Liver (tissue), 9 donors: Measurements from ENCODE around the gene CDC42EP1. TPM values are rescaled to one million over a fixed set of nuclear protein-coding genes. Genes with fewer than 3 reads are reported as not detected.

Experiments used
- DNase-seq: peaks from one replicate; pipeline ENCODE4 v3.0.0-alpha.2; 2017; ENCODE audit warnings: low spot score
- H3K27ac ChIP-seq, 2 donors: one replicate each; pipeline ENCODE4 v1.7.0; 2013; ENCODE audit warnings: inconsistent platforms in 2 of 2, low read length in 2 of 2, control low read depth in 1 of 2, low read depth in 1 of 2, mild to moderate bottlenecking in 1 of 2
- H3K27me3 ChIP-seq, 4 donors: one replicate each; pipeline versions ENCODE4 v1.6.1 to v1.7.0; 2013; ENCODE audit warnings: low read length in 3 of 4, inconsistent platforms in 1 of 4, mild to moderate bottlenecking in 1 of 4, moderate library complexity in 1 of 4; ENCODE audit not compliant: control insufficient read depth in 4 of 4, insufficient read depth in 4 of 4
- H3K36me3 ChIP-seq, 4 donors: one replicate each; pipeline versions ENCODE4 v1.6.1 to v1.7.0; 2013; ENCODE audit warnings: low read length in 3 of 4, mild to moderate bottlenecking in 3 of 4, low read depth in 1 of 4, moderate library complexity in 1 of 4; ENCODE audit not compliant: control insufficient read depth in 4 of 4, insufficient read depth in 3 of 4
- H3K4me1 ChIP-seq, 4 donors: one replicate each; pipeline versions ENCODE4 v1.6.1 to v1.7.0; 2013; ENCODE audit warnings: low read length in 3 of 4, mild to moderate bottlenecking in 3 of 4, moderate library complexity in 1 of 4; ENCODE audit not compliant: control insufficient read depth in 4 of 4, insufficient read depth in 4 of 4
- H3K4me3 ChIP-seq, 3 donors: one replicate each; pipeline versions ENCODE4 v1.6.1 to v1.7.0; 2013; ENCODE audit warnings: low read length in 3 of 3, control low read depth in 1 of 3, low read depth in 1 of 3, mild to moderate bottlenecking in 1 of 3
- H3K9ac ChIP-seq, 2 donors: one replicate each; pipeline ENCODE4 v1.7.0; 2013; ENCODE audit warnings: low read length in 2 of 2, mild to moderate bottlenecking in 2 of 2, moderate library complexity in 2 of 2, control low read depth in 1 of 2, low read depth in 1 of 2
- H3K9me3 ChIP-seq, 4 donors: one replicate each; pipeline versions ENCODE4 v1.6.1 to v1.7.0; 2013; ENCODE audit warnings: low read length in 3 of 4; ENCODE audit not compliant: control insufficient read depth in 4 of 4
- EGR1 ChIP-seq, 2 donors: IDR thresholded peaks; 2 replicates each; pipeline ENCODE4 v1.6.1; 2016 to 2018; ENCODE audit warnings: antibody characterized with exemption in 2 of 2, low read depth in 2 of 2
- FOXA2 ChIP-seq: IDR thresholded peaks from 2 replicates; pipeline ENCODE4 v1.6.1; 2016; ENCODE audit warnings: antibody characterized with exemption
- HNF4A ChIP-seq, 2 donors: conservative IDR thresholded peaks; 2 replicates each; pipeline ENCODE4 v1.6.1; 2016; ENCODE audit warnings: antibody characterized with exemption in 2 of 2, mild to moderate bottlenecking in 2 of 2
- HNF4G ChIP-seq: IDR thresholded peaks from 2 replicates; pipeline ENCODE4 v1.6.1; 2016; ENCODE audit warnings: antibody characterized with exemption
- NR2F2 ChIP-seq: IDR thresholded peaks from 2 replicates; pipeline ENCODE4 v1.6.1; 2016; ENCODE audit warnings: antibody characterized with exemption
- RAD21 ChIP-seq, 2 donors: IDR thresholded peaks; 2 replicates each; pipeline ENCODE4 v1.6.1; 2016; ENCODE audit warnings: antibody characterized with exemption in 2 of 2, mild to moderate bottlenecking in 2 of 2
- RXRA ChIP-seq, 2 donors: IDR thresholded peaks; 2 replicates each; pipeline ENCODE4 v1.6.1; 2017 to 2018; ENCODE audit warnings: antibody characterized with exemption in 2 of 2, mild to moderate bottlenecking in 1 of 2
- SP1 ChIP-seq: IDR thresholded peaks from 2 replicates; pipeline ENCODE4 v1.6.1; 2018; ENCODE audit warnings: antibody characterized with exemption, mild to moderate bottlenecking
- TAF1 ChIP-seq: conservative IDR thresholded peaks from 2 replicates; pipeline ENCODE4 v1.6.1; 2016; ENCODE audit warnings: antibody characterized with exemption, mild to moderate bottlenecking
- WGBS: extraction: QIAGEN DNeasy Blood & Tissue Kit; methylation state at CpG from one replicate; pipeline ENCODE4 v1.1.7; 2013; 5-methylcytosine and 5-hydroxymethylcytosine counted together
- polyA plus RNA-seq, 2 donors: library from polyadenylated mRNA; stranded (reverse) in 1 of 2; unstranded in 1 of 2; fragments of 200-250 nt in 1 of 2; fragments of >200 nt in 1 of 2; fragmentation: Nextera tagmentation in 1 of 2; extraction: Ambion mirVana in 1 of 2; gene quantifications; one replicate each; pipeline versions ENCODE4 v1.2.1 to v1.2.3, GENCODE V29; 2013 to 2015
- total RNA-seq, 2 donors: library from RNA; depleted of rRNA; stranded (reverse); fragments of >200 nt; gene quantifications; one replicate each; pipeline ENCODE4 v1.2.3, GENCODE V29; 2014
- TF ChIP-seq, protein P1 (sequence below): IDR thresholded peaks from 2 replicates; pipeline ENCODE4 v1.6.1; 2016; ENCODE audit warnings: antibody characterized with exemption
- TF ChIP-seq, protein P2 (sequence below): fragments of 150-350 bp; IDR thresholded peaks from 2 replicates; pipeline ENCODE4 v1.5.1; 2017; ENCODE audit warnings: improper control_type of control experiment, low read depth, low read length; ENCODE audit not compliant: missing input control
- TF ChIP-seq, protein P3 (sequence below): IDR thresholded peaks from 2 replicates; pipeline ENCODE4 v1.6.1; 2016; ENCODE audit warnings: antibody characterized with exemption, mild to moderate bottlenecking
- TF ChIP-seq, protein P4 (sequence below): IDR thresholded peaks from 2 replicates; pipeline ENCODE4 v1.6.1; 2016; ENCODE audit warnings: antibody characterized with exemption
- donor health status: healthy.
- donor health status: healthy.
- donor health status: healthy.
- donor health status: healthy.
- donor health status: healthy.

CDC42EP1 gene
- total and polyA plus RNA-seq, 4 donors = 10.2 to 66.6 (median 31.2) TPM

DNA sequence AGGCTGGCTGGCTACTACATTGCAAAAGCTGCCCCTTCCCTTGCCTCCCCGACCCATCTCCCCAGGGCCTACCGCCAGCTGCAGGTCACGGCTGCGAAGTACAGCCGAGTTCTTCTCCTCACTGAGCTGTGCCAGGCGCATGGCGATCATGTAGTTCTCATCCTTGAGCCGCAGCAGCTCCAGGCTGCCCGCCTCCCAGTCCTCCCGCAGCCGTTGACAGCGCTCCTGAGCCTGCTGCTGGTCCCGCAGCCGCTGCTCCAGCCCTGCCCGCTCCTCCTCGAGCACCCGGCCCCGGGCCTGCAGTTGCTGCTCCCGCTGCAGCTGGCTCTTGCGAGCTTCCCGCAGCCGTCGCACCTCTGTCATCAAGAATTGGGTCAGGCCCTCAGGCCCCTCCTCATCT, 44.4 kb upstream of the CDC42EP1 start:
- TF ChIP-seq, protein P1, sequence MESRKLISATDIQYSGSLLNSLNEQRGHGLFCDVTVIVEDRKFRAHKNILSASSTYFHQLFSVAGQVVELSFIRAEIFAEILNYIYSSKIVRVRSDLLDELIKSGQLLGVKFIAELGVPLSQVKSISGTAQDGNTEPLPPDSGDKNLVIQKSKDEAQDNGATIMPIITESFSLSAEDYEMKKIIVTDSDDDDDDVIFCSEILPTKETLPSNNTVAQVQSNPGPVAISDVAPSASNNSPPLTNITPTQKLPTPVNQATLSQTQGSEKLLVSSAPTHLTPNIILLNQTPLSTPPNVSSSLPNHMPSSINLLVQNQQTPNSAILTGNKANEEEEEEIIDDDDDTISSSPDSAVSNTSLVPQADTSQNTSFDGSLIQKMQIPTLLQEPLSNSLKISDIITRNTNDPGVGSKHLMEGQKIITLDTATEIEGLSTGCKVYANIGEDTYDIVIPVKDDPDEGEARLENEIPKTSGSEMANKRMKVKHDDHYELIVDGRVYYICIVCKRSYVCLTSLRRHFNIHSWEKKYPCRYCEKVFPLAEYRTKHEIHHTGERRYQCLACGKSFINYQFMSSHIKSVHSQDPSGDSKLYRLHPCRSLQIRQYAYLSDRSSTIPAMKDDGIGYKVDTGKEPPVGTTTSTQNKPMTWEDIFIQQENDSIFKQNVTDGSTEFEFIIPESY = no peak
- TF ChIP-seq, protein P2, sequence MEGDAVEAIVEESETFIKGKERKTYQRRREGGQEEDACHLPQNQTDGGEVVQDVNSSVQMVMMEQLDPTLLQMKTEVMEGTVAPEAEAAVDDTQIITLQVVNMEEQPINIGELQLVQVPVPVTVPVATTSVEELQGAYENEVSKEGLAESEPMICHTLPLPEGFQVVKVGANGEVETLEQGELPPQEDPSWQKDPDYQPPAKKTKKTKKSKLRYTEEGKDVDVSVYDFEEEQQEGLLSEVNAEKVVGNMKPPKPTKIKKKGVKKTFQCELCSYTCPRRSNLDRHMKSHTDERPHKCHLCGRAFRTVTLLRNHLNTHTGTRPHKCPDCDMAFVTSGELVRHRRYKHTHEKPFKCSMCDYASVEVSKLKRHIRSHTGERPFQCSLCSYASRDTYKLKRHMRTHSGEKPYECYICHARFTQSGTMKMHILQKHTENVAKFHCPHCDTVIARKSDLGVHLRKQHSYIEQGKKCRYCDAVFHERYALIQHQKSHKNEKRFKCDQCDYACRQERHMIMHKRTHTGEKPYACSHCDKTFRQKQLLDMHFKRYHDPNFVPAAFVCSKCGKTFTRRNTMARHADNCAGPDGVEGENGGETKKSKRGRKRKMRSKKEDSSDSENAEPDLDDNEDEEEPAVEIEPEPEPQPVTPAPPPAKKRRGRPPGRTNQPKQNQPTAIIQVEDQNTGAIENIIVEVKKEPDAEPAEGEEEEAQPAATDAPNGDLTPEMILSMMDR = no peak
- TF ChIP-seq FOXA2 = no peak
- TF ChIP-seq, protein P3, sequence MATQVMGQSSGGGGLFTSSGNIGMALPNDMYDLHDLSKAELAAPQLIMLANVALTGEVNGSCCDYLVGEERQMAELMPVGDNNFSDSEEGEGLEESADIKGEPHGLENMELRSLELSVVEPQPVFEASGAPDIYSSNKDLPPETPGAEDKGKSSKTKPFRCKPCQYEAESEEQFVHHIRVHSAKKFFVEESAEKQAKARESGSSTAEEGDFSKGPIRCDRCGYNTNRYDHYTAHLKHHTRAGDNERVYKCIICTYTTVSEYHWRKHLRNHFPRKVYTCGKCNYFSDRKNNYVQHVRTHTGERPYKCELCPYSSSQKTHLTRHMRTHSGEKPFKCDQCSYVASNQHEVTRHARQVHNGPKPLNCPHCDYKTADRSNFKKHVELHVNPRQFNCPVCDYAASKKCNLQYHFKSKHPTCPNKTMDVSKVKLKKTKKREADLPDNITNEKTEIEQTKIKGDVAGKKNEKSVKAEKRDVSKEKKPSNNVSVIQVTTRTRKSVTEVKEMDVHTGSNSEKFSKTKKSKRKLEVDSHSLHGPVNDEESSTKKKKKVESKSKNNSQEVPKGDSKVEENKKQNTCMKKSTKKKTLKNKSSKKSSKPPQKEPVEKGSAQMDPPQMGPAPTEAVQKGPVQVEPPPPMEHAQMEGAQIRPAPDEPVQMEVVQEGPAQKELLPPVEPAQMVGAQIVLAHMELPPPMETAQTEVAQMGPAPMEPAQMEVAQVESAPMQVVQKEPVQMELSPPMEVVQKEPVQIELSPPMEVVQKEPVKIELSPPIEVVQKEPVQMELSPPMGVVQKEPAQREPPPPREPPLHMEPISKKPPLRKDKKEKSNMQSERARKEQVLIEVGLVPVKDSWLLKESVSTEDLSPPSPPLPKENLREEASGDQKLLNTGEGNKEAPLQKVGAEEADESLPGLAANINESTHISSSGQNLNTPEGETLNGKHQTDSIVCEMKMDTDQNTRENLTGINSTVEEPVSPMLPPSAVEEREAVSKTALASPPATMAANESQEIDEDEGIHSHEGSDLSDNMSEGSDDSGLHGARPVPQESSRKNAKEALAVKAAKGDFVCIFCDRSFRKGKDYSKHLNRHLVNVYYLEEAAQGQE = no peak
- TF ChIP-seq SP1 = no peak
- no peak for TF ChIP-seq RAD21 (IDR thresholded peaks at IDR 0.05)
- TF ChIP-seq RXRA (IDR thresholded peaks at IDR 0.05) = no peak
- TF ChIP-seq, protein P4, sequence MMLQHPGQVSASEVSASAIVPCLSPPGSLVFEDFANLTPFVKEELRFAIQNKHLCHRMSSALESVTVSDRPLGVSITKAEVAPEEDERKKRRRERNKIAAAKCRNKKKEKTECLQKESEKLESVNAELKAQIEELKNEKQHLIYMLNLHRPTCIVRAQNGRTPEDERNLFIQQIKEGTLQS = no peak
- TF ChIP-seq TAF1 = no peak
- TF ChIP-seq HNF4A (conservative IDR thresholded peaks at IDR 0.05) = no peak
- TF ChIP-seq NR2F2 = no peak
- TF ChIP-seq HNF4G = no peak
- no peak for TF ChIP-seq EGR1 (IDR thresholded peaks at IDR 0.05; ENCODE audit: low read depth in 2 of 2)
- no peak for DNase-seq
- 91% methylated on average over 23 of the region's 23 CpGs for WGBS
- Histone ChIP-seq H3K27ac (no peak overlapping the region), H3K4me1 (peaks cover 0 to 21% (median 9%) of the 10 kb centered on the region in 4 donors), H3K4me3 (no peak overlapping the region), H3K9me3 (no peaks in the 10 kb centered on the region), H3K9ac (no peak overlapping the region), H3K27me3 (no peaks in the 10 kb centered on the region), H3K36me3 (peaks cover 0 to 5% (median 2%) of the 10 kb centered on the region in 4 donors)

DNA sequence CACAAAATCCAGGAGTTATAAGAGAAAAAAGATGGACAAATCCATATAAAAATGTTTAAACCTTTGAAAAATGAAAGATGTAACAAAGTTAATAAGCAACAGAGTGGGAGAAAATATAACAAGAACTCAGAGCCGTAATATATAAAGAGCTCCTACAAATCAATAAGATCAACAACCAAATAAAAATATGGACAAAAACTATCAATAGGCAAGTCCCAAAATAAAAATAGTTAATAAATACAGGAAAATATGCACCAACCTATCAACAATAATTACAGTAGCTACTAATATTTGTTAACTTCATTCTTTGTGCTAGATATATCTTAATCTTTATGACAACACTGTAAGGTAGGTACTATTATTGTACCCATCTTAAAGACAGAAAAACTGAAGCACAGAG, 43.8 kb upstream of the CDC42EP1 start:
- Histone ChIP-seq H3K27ac (no peak overlapping the region), H3K4me1 (peaks cover 0 to 21% (median 9%) of the 10 kb centered on the region in 4 donors), H3K9me3 (no peaks in the 10 kb centered on the region), H3K27me3 (no peaks in the 10 kb centered on the region), H3K36me3 (peaks cover 0 to 5% (median 2%) of the 10 kb centered on the region in 4 donors), H3K9ac (no peak overlapping the region), H3K4me3 (no peak overlapping the region)
- TF ChIP-seq HNF4G (no peak), SP1 (no peak)
- 91% methylated on average over 1 of the region's 1 CpG for WGBS
- no peak for DNase-seq
